Endodermal cell (in vitro differentiated cells): ENCODE results near the gene SPARC. TPM values are rescaled to one million over a fixed set of nuclear protein-coding genes. Genes with fewer than 3 reads are reported as not detected.

Source experiments
- DNase-seq: peaks from one replicate; pipeline ENCODE4 v3.0.0-alpha.2; 2017
- H3K27ac ChIP-seq: 2 replicates; pipeline ENCODE4 v1.5.1; 2013; ENCODE audit warnings: mild to moderate bottlenecking, low read depth, low read length, moderate library complexity
- H3K27me3 ChIP-seq: 2 replicates; pipeline ENCODE4 v1.6.1; 2013; ENCODE audit warnings: mild to moderate bottlenecking, low read length, moderate library complexity; ENCODE audit not compliant: insufficient read depth, control insufficient read depth, poor library complexity, severe bottlenecking
- H3K36me3 ChIP-seq: 2 replicates; pipeline ENCODE4 v1.7.0; 2013; ENCODE audit warnings: mild to moderate bottlenecking, low read length, moderate library complexity; ENCODE audit not compliant: control insufficient read depth, insufficient read depth
- H3K4me1 ChIP-seq: one replicate; pipeline ENCODE4 v1.7.0; 2013; ENCODE audit warnings: low read length; ENCODE audit not compliant: control insufficient read depth, insufficient read depth
- H3K4me3 ChIP-seq: 2 replicates; pipeline ENCODE4 v1.5.1; 2013; ENCODE audit warnings: mild to moderate bottlenecking, low read length, moderate library complexity
- H3K9ac ChIP-seq: 2 replicates; pipeline ENCODE4 v1.6.1; 2013; ENCODE audit warnings: mild to moderate bottlenecking, low read length, moderate library complexity; ENCODE audit not compliant: poor library complexity, severe bottlenecking; ENCODE audit errors: extremely low read depth
- H3K9me3 ChIP-seq: 2 replicates; pipeline ENCODE4 v1.6.1; 2013; ENCODE audit warnings: mild to moderate bottlenecking, low read length, moderate library complexity; ENCODE audit not compliant: control insufficient read depth
- H3K27ac Mint-ChIP-seq: 2 replicates; pipeline ENCODE4 v1.8.0; 2020; ENCODE audit warnings: mixed read lengths
- H3K27me3 Mint-ChIP-seq: 2 replicates; pipeline ENCODE4 v1.8.0; 2021; ENCODE audit warnings: mild to moderate bottlenecking, mixed read lengths; ENCODE audit not compliant: insufficient read depth
- H3K36me3 Mint-ChIP-seq: 2 replicates; pipeline ENCODE4 v1.8.0; 2020; ENCODE audit warnings: low read depth, mixed read lengths
- H3K4me1 Mint-ChIP-seq: 2 replicates; pipeline ENCODE4 v1.8.0; 2020; ENCODE audit warnings: mixed read lengths
- H3K4me3 Mint-ChIP-seq: 2 replicates; pipeline ENCODE4 v1.8.0; 2020; ENCODE audit warnings: mild to moderate bottlenecking, moderate library complexity, mixed read lengths
- H3K9me3 Mint-ChIP-seq: 2 replicates; pipeline ENCODE4 v1.8.0; 2020; ENCODE audit warnings: mild to moderate bottlenecking, mixed read lengths
- CTCF ChIP-seq: fragments of 200-600 bp; sonication (generic); conservative IDR thresholded peaks from 2 replicates; pipeline ENCODE4 v1.5.0; 2021; ENCODE audit warnings: antibody characterized with exemption, mild to moderate bottlenecking
- WGBS, 2 experiments: methylation state at CpG; one replicate each; pipeline versions ENCODE4 v1.1.5 to v1.1.7; 2013; ENCODE audit warnings: missing lambda C conversion rate in 2 of 2, mixed read lengths in 1 of 2; ENCODE audit not compliant: insufficient coverage in 1 of 2, insufficient read length in 1 of 2; 5-methylcytosine and 5-hydroxymethylcytosine counted together
- total RNA-seq, 2 donors: library from RNA; stranded (reverse); fragmentation: NEBNext Ultra II Directional in 1 of 2; extraction: Animal tissue kit (Norgen Biotek cat#: 25700) in 1 of 2; gene quantifications; 2 replicates in 1 of 2; 3 replicates in 1 of 2; pipeline ENCODE4 v1.2.1, GENCODE V29; 2021

The SPARC gene
- total RNA-seq, 2 donors from 2014 or later: 523 to 643 TPM

DNA sequence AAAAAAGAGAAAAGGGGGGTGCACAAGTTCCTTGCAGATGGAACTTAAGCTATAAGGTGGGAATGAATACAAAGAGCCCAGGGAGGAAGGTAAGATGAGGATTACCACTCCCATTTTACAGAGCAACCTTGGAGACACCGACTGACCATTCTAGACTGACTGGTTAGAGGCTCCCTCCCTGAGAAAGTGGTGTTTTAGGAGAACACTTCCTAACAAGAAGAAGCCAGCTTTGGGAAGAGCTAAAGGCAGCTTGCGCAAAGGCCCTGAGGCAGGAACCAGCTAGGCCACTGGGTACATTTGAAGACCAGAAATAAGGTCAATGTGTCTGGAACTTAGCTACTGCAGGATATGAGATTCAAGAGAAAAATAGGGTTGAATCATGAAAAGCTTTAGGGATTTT, 38.6 kb downstream of the SPARC start:
- no peak for DNase-seq
- no peak overlapping the region for H3K9ac ChIP-seq
- no peak overlapping the region for H3K4me3 ChIP-seq
- H3K4me3 Mint-ChIP-seq: no peak overlapping the region
- peaks cover 9% of the 10 kb centered on the region for H3K4me1 Mint-ChIP-seq
- 95 to 100% methylated on average over 2 of the region's 2 CpGs for WGBS, 2 experiments
- H3K27ac ChIP-seq: no peak overlapping the region
- no peak overlapping the region for H3K27ac Mint-ChIP-seq
- TF ChIP-seq CTCF: no peak
- peaks cover 4% of the 10 kb centered on the region for H3K4me1 ChIP-seq
- H3K27me3 ChIP-seq: no peaks in the 10 kb centered on the region
- H3K9me3 ChIP-seq: no peaks in the 10 kb centered on the region
- H3K9me3 Mint-ChIP-seq: no peaks in the 10 kb centered on the region
- H3K27me3 Mint-ChIP-seq: peaks cover 7% of the 10 kb centered on the region
- no peaks in the 10 kb centered on the region for H3K36me3 ChIP-seq
- H3K36me3 Mint-ChIP-seq: no peaks in the 10 kb centered on the region

DNA sequence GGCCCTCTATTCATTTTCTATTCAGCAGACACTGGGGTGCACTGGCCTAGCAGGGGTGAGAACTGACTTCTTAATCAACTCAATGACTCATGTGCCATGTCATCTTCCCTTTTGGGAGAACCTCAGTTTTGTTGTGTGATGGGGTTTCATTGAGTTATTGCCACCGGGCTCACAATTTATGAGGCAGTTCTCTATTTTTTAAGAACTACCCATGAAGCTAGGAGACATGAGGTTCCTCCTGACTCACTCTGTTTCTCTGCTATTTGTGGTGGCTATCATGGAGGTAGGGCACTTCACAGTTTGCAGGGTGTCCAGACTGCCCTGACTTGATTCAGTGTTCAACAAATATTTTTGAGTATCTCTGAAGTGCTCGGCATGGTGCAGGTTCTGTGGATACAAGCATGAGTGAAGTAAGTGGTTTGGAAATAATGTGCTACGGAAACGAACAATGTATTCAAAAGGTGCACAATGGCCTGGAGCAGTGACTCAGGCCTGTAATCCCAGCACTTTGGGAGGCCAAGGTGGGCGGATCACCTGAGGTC, 39.3 kb downstream of the SPARC start:
- no peak overlapping the region for H3K27ac Mint-ChIP-seq
- Histone ChIP-seq H3K9ac (no peak overlapping the region), H3K27ac (no peak overlapping the region), H3K27me3 (no peaks in the 10 kb centered on the region), H3K36me3 (no peaks in the 10 kb centered on the region), H3K9me3 (no peaks in the 10 kb centered on the region), H3K4me1 (peaks cover 4% of the 10 kb centered on the region), H3K4me3 (no peak overlapping the region)
- 93 to 100% methylated on average over 4 to 5 of the region's 5 CpGs for WGBS, 2 experiments
- no peak for DNase-seq
- no peak for TF ChIP-seq CTCF
- H3K27me3 Mint-ChIP-seq: peaks cover 10% of the 10 kb centered on the region
- H3K36me3 Mint-ChIP-seq: no peaks in the 10 kb centered on the region
- H3K4me3 Mint-ChIP-seq: no peak overlapping the region
- H3K9me3 Mint-ChIP-seq: no peaks in the 10 kb centered on the region
- peaks cover 9% of the 10 kb centered on the region for H3K4me1 Mint-ChIP-seq

- H3K36me3 ChIP-seq: no peaks in the 10 kb centered on the region
- 100% methylated on average over 5 of the region's 5 CpGs; no CpG with 5 or more reads in 1 of the 2 experiments for WGBS, 2 experiments
- H3K27me3 Mint-ChIP-seq: peaks cover 11% of the 10 kb centered on the region
- no peaks in the 10 kb centered on the region for H3K9me3 ChIP-seq
- H3K27me3 ChIP-seq: no peaks in the 10 kb centered on the region
- peaks cover 9% of the 10 kb centered on the region for H3K4me1 Mint-ChIP-seq
- DNase-seq: no peak
- no peak overlapping the region for H3K4me3 Mint-ChIP-seq
- no peaks in the 10 kb centered on the region for H3K9me3 Mint-ChIP-seq
- H3K4me3 ChIP-seq: no peak overlapping the region
- H3K9ac ChIP-seq: no peak overlapping the region
- TF ChIP-seq CTCF: no peak
- no peaks in the 10 kb centered on the region for H3K36me3 Mint-ChIP-seq
- H3K27ac Mint-ChIP-seq: no peak overlapping the region
- H3K4me1 ChIP-seq: peaks cover 4% of the 10 kb centered on the region
- H3K27ac ChIP-seq: no peak overlapping the region
Observed at GRCh38 chr5:151646334-151646733, 40.4 kb downstream of the SPARC start.
